Medulla oblongata (tissue), 1 donor: ENCODE measurements around the gene RHOC.

Source experiments
- DNase-seq: peaks from one replicate; pipeline ENCODE4 v3.0.0-alpha.2; 2015; ENCODE audit errors: extremely low spot score

RHOC gene

GRCh38 chr1:112678605-112679004 is 28.3 kb downstream of the RHOC start:
- no peak for DNase-seq

GRCh38 chr1:112677501-112677900 is 29.4 kb downstream of the RHOC start:
- no peak for DNase-seq

DNA sequence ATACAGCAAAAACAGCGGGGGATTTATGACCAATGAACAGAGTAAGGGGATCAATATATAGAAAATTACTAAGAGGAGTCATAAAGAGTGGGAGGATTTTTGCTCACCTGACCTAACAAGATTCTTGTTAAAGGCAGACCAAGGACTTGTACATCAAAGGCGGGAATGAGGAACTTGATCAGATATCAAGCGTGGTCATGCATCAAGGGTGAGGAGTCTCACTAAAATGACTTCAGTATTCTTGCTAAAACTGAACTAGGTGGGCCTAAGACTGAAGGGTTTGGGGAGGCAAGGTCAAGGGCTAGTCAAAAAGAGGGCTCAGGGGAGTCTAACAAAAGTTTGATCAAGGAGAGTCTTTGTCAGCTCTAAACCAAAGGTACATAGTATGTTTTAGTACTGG is 30.4 kb downstream of the RHOC start:
- DNase-seq, result no peak

DNA sequence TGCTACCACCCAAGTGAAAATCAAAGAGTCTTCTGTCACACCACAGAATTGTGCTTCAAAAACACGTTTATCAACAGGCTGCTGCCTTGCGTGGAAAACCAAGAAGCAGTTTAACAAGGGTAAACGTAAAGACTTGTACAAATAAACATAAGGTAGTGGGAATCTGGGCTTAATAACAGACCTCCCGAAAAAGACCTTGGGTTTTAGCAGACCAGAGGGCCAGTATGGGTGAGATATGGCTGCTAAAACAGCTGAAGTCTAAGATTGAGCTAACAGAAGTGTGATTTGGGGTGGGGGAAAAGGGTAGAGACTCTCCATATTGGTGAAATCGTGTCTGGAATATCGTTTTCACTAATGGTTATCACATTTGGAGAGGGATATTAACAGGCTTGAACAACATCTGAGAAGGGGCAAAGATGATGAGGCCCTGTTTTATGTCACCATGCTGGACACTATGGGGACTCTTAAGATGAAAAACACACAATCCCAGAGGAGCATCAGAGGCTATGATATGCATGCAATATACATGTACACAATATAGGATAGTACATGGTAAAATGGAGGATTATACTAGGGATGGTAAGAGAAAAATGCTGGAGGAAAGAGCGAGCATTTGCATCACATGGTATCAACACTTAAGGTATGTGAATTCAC is 31.1 kb downstream of the RHOC start:
- DNase-seq, result peak; percentile 14

DNA sequence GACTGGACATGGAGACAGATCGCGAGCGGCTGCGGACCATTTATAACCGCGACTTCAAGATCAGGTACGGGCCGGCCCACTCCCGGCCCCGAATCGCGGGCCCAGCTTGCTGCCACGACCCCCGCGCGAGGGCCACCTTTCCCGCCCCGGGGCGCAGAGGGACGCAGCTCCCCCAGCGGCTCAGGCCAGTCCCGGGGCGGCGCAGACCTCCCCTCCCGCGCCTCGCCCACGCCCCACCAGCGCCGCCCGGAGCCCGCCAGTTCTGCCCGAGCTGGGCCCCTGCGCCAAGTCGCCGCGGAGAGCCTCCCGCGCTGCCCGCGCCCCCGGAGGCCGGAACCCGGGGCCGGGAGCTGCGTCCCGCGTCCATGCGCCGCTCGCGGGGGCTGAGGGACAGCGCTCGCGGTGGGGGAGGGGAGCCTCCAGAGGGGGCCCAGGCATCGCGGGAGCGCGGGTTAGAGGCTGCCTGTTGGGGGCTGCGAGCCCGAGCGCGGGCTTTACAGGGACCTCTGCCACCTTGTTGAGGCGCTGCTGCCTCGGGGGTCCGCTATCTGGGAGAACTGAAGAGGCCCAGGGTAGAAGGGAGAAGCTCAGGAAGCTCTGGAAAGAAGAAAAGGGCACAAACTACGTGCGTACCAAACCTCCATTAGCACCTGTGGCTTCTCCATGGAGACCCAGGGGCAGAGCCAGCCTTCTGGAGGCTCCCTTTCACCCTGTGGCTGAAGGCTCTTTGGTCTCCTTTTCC is 31.8 kb downstream of the RHOC start:
- DNase-seq, result peak; percentile 50

DNA sequence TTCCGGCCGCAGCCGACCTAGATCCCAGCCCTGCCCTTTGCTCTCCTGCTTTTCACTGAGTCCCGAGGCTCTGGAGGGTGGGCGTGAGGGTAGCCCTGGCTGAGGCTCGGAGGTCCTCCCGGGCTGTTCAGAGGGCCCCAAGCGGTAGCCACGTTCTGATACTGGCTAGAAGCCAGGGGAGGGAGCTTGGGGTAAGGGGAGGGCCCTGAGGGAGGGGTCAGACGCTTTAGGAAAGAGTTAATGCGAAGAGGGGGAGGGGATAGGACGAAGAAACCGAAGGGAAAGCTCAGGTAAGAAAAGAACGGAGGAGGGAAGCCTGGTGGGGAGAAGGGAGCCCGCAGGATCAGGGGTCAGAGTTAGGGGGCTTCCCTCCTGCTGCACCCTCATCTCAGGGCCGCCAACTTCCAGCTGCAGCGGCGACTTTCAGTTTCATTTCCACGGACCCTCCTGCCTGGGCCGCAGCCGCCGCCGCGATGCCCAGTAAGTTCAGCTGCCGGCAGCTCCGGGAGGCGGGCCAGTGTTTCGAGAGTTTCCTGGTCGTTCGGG is 32.4 kb downstream of the RHOC start, which contains the start of gene MOV10:
MOV10 (plus strand) TSS at position 220 of the 546 bp plus-strand sequence; CDS start at position 474, 254 bp downstream.
- DNase-seq, result peak; percentile 53

GRCh38 chr1:112673592-112674439 is 33.1 kb downstream of the RHOC start:
- peak; percentile 63 for DNase-seq

DNA sequence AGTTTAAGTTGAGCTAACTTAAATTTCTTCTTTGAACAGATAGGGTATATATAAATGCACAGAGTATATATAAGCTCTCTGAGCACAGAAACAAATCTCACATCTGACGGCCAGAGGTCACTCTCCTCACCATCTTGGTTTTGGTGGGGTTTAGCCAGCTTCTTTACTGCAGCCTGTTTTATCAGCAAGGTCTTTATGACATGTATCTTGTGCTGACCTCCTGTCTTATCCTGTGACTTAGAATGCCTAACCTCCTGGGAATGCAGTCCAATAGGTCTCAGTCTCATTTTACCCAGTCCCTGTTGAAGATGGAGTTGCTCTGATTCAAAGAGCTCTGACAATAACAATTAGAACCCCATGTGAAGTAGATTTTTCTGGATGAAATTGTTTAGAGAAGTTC is 34.1 kb downstream of the RHOC start:
- no peak for DNase-seq

DNA sequence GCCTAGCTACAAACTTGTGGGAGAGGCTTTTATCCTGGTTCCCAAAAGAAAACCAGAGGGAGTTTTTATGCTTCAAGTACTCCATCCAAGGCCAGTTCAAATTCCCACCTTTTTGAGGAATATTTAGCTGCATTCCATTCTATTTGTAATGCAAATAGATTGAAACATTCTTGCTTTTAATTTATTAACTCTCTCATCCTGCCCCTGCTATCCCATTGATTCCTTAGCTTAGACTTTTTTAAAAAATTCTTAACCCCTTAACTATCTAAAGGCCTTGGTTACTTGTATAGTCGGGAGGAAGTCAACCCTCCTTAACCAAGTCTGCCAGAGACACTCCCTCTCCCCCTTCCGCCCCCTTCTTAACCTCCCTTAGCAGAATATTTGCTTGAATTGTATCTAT is 34.9 kb downstream of the RHOC start:
- no peak for DNase-seq

- no peak for DNase-seq
Observed at GRCh38 chr1:112666946-112667345, 40.0 kb downstream of the RHOC start.

GRCh38 chr1:112665857-112666256 is 41.1 kb downstream of the RHOC start:
- DNase-seq, result no peak

GRCh38 chr1:112651205-112651604 is 55.7 kb downstream of the RHOC start:
- DNase-seq, result no peak
